HUES6 (cell line): ENCODE data around the gene MMP20.

Experiments used
- H3K27ac ChIP-seq: 2 replicates; pipeline ENCODE4 v1.7.0; 2013; ENCODE audit warnings: low read depth, mild to moderate bottlenecking, low read length, inconsistent platforms
- H3K27me3 ChIP-seq: 2 replicates; pipeline ENCODE4 v1.6.1; 2013; ENCODE audit warnings: low read length; ENCODE audit not compliant: control insufficient read depth, insufficient read depth
- H3K36me3 ChIP-seq: 2 replicates; pipeline ENCODE4 v1.6.1; 2013; ENCODE audit warnings: low read length; ENCODE audit not compliant: control insufficient read depth, insufficient read depth
- H3K4me1 ChIP-seq: 2 replicates; pipeline ENCODE4 v1.6.1; 2013; ENCODE audit warnings: low read length; ENCODE audit not compliant: control insufficient read depth, insufficient read depth
- H3K4me3 ChIP-seq: 2 replicates; pipeline ENCODE4 v1.5.1; 2013; ENCODE audit warnings: low read depth, low read length
- H3K9ac ChIP-seq: one replicate; pipeline ENCODE4 v1.6.1; 2013; ENCODE audit warnings: mild to moderate bottlenecking, low read length
- H3K9me3 ChIP-seq: 2 replicates; pipeline ENCODE4 v1.6.1; 2013; ENCODE audit warnings: low read depth, low read length; ENCODE audit not compliant: control insufficient read depth, insufficient read depth

Gene MMP20

DNA sequence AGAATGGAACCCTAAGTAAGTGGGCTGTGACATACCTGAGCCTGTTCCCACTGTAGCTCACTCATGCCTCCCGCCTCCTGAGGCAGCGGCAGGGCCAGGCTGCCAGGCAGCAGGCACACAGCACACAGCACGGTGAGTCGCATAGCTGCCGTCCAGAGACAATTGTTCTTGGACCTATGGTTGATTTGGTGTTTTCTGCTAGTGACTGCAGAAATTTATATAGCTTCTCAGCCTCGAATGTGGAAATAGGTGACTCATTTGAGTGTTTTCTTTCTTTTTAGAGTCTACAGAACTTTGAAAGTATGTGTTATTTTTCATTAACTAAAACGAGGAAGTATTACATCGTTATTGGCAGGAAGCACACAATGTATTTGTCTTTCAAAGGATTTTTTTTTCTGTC is 94.6 kb downstream of the MMP20 start, which contains the start of gene MMP7:
TSS of gene MMP7 (minus strand) at position 190 of the 400 bp plus-strand sequence. CDS start at position 143, 47 bp downstream.
- H3K36me3 ChIP-seq, result no peaks in the 10 kb centered on the region
- H3K27me3 ChIP-seq, result no peaks in the 10 kb centered on the region
- H3K9ac ChIP-seq, result no peak within 1 kb of the TSS
- no peaks in the 10 kb centered on the region for H3K4me1 ChIP-seq
- H3K9me3 ChIP-seq, result no peaks in the 10 kb centered on the region
- no peak within 1 kb of the TSS for H3K27ac ChIP-seq
- no peak within 1 kb of the TSS for H3K4me3 ChIP-seq

- Histone ChIP-seq H3K9me3 (no peaks in the 10 kb centered on the region), H3K4me3 (no peak overlapping the region), H3K4me1 (no peaks in the 10 kb centered on the region), H3K27ac (no peak overlapping the region), H3K27me3 (no peaks in the 10 kb centered on the region), H3K36me3 (no peaks in the 10 kb centered on the region), H3K9ac (no peak overlapping the region)
Observed at GRCh38 chr11:102528618-102529017, 96.5 kb downstream of the MMP20 start.

DNA sequence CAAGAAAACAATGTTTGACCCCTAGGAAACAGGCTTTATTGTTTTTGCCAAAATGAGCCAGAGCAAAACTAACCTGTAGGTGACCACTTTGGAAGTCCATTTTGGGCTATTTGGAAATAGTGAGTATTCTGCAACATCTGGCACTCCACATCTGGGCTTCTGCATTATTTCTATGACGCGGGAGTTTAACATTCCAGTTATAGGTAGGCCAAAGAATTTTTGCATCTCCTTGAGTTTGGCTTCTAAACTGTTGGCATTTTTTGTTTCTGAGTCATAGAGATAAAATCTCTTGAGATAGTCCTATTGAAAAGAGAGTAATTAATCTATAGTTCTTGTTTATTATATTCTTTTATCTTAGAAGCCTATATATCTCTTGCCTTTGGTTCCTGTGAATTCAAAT is 97.4 kb downstream of the MMP20 start:
- Histone ChIP-seq H3K27me3 (no peaks in the 10 kb centered on the region), H3K4me3 (no peak overlapping the region), H3K9ac (no peak overlapping the region), H3K27ac (no peak overlapping the region), H3K9me3 (no peaks in the 10 kb centered on the region), H3K36me3 (no peaks in the 10 kb centered on the region), H3K4me1 (no peaks in the 10 kb centered on the region)

GRCh38 chr11:102527041-102527440 is 98.1 kb downstream of the MMP20 start:
- Histone ChIP-seq H3K36me3 (no peaks in the 10 kb centered on the region), H3K4me1 (no peaks in the 10 kb centered on the region), H3K27me3 (no peaks in the 10 kb centered on the region), H3K9me3 (no peaks in the 10 kb centered on the region), H3K9ac (no peak overlapping the region), H3K4me3 (no peak overlapping the region), H3K27ac (no peak overlapping the region)
